Left kidney (tissue), 2 donors: ENCODE measurements around the gene COL16A1. TPM values are rescaled to one million over a fixed set of nuclear protein-coding genes. Genes with fewer than 3 reads are reported as not detected.

Source experiments
- DNase-seq: peaks from one replicate; pipeline ENCODE4 v3.0.0-alpha.2; 2013
- polyA plus RNA-seq: library from polyadenylated mRNA; unstranded; fragments of 120-200 nt; gene quantifications from one replicate; pipeline ENCODE4 v1.2.1, GENCODE V29; 2013; ENCODE audit not compliant: insufficient read length

COL16A1 gene
- polyA plus RNA-seq, 1 donor = 47.3 TPM

GRCh38 chr1:31666263-31666963 lies 37.4 kb downstream of the COL16A1 start:
- no peak for DNase-seq

- DNase-seq = no peak
Observed at GRCh38 chr1:31665234-31665878, 38.5 kb downstream of the COL16A1 start.

- no peak for DNase-seq
Observed at GRCh38 chr1:31664528-31664927, 39.3 kb downstream of the COL16A1 start.

GRCh38 chr1:31663622-31664452 lies 40.0 kb downstream of the COL16A1 start:
- peak; percentile 50 for DNase-seq

GRCh38 chr1:31662463-31662862 lies 41.4 kb downstream of the COL16A1 start:
- DNase-seq = no peak

GRCh38 chr1:31661856-31662255 lies 42.0 kb downstream of the COL16A1 start:
- no peak for DNase-seq

DNA sequence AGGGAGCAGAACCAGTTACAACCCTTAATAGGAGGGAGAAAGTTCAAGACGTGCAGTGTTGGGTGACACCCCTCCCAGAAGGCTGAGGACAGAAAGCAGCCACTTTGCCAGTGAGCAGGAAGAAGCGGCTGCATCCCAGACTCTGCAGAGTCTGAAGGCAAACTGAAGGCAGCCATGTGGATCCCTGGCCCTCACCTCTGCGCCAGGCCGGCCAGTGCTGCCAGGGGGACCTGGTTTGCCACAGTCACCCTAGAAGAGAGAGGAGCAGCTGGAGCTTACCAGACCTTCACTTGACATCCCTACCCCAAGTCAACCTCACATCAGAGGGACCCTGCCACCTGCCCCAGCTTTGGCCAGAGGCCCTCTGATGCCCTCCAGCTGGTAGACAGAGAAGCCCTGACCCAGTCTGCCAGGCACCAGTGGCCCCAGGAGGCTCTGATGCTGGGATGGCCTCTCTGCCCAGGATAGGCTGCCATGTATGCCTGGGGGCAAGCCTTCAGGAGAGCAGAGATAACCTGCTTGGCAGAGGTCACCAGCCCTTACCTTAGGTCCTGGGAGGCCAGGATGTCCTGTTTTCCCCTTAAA lies 42.9 kb downstream of the COL16A1 start:
- no peak for DNase-seq

GRCh38 chr1:31659889-31660288 lies 43.9 kb downstream of the COL16A1 start:
- DNase-seq = no peak

DNA sequence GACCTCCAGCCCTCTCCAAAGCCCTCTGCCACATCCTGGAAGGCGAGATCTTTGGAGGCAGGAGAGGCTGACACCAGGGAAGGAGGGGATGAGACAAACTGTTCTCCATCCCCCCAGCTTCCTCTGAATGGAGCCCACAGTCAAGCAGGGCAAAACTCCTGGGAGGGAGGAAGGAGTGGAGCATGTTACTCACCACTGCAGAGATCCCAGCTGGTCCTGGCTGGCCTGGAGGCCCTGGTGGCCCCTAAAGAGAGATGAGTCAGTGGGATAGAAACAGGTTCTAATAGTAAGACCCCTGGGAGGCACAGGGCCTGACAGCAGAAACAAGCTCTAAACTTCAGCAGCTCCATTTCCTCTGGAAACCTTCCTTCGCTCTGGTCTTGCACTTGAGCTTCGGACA lies 45.1 kb downstream of the COL16A1 start:
- DNase-seq = no peak

- DNase-seq = no peak
Observed at GRCh38 chr1:31657972-31658510, 45.8 kb downstream of the COL16A1 start.

DNA sequence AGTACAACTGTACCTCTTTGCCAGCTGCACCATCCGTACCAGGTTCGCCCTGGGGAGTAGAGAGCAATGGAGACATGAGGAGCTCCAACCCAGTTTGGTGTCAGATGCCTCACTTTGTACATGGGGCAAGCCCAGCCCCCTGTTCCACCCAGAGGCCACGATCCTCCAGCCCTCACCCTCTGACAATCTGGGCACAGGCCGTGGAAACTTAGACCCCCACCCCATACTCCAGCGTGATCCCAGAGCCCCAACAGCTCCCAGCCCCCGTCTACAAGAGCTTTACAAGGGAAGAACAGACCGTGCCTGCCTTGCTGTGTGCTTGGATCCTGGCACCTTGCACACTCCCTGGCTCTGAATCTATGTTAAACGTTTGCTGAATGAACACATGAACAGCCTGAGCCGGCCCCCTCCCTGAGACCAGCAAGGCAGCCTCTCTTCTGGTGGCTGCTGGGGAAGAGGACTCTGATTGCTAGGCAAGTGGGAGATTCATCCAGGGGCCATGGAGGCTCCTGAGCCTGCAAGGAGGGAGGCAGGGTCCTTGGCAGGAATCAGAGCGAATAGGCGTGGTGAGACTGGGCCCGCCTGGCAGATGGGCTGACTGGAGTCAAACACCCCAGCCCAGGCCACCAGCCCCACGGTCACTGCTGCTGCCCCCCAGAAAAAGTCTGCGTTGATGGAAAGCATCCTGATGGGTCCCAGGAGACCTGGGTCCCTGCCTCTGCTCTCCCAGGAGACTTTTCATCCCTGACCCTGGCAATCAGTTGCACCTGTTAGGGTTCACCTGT lies 46.6 kb downstream of the COL16A1 start:
- DNase-seq = no peak

DNA sequence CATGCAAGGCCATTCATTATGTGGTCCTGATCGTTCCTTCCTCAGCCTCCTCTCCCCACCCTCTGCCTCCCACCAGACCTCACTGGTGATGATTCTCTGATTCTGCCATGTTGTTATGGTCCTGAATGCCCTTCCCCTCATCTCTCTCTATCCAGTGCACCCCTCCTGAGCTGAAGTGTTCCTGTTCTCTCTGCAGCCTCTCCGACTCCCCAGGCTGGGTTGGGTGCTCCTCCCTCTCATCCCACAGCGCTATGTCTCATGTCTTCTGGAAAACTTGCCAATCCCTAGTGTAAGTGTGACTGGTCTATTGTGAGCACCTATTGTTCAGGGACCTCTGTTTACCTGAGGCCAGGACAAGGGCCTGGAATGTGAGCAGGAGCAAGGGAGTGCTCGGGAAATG lies 48.1 kb downstream of the COL16A1 start:
- no peak for DNase-seq

DNA sequence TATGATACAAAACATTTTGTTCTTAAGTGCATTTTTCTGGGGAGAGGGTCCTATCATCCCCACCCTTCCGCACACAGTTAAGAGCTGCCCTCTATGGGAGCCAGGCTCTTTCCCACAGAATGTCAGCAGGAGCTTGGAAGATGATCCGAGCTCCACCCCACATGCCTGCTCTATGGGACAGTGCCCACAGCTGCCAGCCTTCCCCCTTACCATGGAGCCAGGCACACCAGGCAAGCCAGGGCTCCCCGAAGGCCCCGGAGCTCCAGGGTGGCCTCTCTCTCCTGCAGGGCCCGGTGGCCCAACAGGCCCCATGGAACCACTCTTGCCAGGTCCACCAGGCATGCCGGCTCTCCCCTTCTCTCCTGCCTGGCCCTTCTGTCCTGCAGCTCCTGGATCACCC lies 48.7 kb downstream of the COL16A1 start:
- DNase-seq = no peak

DNA sequence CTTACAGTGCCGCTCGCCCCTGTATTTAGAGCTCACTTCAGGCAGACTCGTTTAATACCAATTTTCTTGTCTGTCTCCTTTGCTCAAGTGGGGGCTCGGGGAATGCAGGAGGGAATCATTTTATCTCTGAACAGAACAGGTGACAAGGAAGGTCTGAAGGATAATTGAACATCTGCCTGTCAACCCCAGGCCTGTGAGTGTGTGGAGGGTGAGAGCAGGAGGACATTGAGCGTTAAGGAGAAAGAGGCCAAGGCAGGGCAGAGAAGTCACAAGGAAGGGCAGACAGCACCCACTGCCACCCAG lies 49.4 kb downstream of the COL16A1 start:
- no peak for DNase-seq

- no peak for DNase-seq
Observed at GRCh38 chr1:31653717-31654473, 49.9 kb downstream of the COL16A1 start.

- DNase-seq = no peak
Observed at GRCh38 chr1:31652891-31653499, 50.8 kb downstream of the COL16A1 start.

DNA sequence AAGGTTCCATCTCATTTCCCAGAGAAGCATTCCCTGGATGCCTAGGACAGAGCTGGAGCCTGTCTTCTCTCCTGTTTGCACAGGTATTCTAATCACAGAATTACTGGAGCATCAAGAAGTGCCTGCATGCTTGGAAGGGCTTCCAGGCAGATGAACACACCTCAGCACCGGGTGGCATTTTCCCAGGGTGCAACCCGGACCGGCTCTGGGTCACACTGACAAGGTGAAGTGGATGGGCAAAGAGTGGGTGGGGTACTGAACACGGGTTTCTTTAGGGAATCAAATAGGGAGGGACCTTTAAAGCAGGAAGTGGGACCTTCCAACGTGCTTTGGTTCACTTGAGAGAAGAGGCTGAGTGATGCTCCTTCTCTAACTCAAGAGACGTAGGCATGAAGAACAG lies 52.1 kb downstream of the COL16A1 start:
- DNase-seq = no peak

DNA sequence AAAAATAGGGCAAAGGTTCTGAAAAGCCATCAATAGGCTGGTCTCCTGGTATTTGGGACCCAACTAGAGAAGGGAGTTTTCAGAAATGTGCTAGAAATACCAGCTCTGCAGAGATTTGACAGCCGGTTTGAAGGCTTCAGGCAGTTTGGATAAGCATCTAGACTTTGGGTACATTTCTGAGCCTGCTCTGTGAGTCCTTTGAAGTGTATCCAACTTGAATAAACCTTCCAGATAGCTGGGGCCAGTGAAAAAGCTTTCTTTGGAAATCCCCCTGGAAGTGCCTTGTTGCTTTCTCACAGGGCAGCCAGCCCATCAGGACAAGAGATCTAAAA lies 52.8 kb downstream of the COL16A1 start:
- DNase-seq = no peak

GRCh38 chr1:31650161-31651088 lies 53.4 kb downstream of the COL16A1 start:
- no peak for DNase-seq
